AG09319 (cell line): ENCODE results near the gene CACNA2D4.
"Not testable (repeated sequence)": the region's sequence is repeated elsewhere in the genome, so short reads cannot be mapped to it uniquely, and the experiment has no call there.

Source experiments
- DNase-seq: peaks from one replicate; pipeline ENCODE4 v3.0.0-alpha.2; 2010; ENCODE audit warnings: low read depth; ENCODE audit errors: extremely low read depth
- TF ChIP-seq, protein P1 (sequence below): IDR thresholded peaks from 2 replicates; pipeline ENCODE4 v1.5.1; 2011; ENCODE audit warnings: low read depth, mild to moderate bottlenecking, inconsistent platforms, low read length, moderate library complexity

The CACNA2D4 gene

DNA sequence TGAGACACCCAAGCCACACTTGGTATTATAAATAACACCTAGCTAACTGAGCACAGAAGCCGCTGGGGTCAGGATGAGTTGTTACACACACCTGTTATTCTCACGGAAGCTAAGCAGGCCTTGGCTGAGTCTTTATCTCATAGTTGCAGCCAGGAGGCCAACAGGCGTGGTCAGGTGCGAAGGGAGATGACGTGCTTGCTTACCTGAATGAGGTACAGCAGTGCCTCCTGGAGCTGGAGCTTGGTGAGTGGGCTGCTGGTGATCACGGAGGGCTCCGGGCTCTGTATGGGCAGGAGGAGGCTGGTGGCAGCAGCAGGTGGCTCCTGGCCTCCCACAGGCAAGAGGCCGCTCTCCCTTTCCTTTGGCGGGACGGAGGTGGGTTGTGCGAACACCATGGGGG lies 30.4 kb upstream of the CACNA2D4 start:
- TF ChIP-seq, protein P1, sequence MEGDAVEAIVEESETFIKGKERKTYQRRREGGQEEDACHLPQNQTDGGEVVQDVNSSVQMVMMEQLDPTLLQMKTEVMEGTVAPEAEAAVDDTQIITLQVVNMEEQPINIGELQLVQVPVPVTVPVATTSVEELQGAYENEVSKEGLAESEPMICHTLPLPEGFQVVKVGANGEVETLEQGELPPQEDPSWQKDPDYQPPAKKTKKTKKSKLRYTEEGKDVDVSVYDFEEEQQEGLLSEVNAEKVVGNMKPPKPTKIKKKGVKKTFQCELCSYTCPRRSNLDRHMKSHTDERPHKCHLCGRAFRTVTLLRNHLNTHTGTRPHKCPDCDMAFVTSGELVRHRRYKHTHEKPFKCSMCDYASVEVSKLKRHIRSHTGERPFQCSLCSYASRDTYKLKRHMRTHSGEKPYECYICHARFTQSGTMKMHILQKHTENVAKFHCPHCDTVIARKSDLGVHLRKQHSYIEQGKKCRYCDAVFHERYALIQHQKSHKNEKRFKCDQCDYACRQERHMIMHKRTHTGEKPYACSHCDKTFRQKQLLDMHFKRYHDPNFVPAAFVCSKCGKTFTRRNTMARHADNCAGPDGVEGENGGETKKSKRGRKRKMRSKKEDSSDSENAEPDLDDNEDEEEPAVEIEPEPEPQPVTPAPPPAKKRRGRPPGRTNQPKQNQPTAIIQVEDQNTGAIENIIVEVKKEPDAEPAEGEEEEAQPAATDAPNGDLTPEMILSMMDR = no peak
- DNase-seq = no peak

DNA sequence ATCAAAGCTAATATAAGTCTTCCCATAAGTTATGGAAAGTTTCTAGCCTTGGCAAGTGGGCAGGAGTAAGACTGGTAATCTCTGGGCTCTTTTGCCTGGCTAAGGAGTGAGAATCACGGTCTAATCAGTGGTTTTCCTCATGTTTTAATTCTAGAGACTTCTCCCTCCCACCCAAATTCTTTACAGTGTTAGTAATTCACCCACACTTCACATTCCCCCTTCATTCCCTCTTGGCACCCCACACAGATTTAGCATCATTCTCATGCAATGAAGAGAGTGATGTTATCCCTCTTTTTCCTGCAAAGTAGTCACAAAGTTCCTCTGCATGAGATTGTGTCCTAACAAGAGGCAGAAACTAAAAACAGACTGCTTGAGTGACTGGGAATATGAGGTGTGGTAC lies 28.6 kb upstream of the CACNA2D4 start:
- DNase-seq = no peak
- TF ChIP-seq, protein P1 = no peak

DNA sequence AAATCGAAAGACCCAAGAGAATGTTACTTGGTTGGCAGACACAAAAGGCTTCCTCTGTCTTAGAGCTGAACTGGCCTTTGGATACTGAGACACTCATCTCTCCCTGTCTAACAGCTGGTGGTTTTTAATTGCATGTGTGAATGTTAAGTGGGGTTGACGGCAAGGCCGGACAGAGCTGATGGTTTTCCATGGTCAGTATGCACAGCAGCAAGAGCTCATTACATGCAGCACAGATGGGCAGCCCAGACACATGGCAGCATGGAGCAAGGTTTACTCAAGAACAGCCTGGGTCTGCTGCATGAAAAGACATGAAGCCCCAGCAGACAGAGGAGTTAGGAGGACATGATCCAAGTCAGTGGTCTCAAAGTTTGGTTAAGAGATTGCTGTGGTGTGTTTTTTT lies 27.8 kb upstream of the CACNA2D4 start:
- TF ChIP-seq, protein P1 = no peak
- no peak for DNase-seq

DNA sequence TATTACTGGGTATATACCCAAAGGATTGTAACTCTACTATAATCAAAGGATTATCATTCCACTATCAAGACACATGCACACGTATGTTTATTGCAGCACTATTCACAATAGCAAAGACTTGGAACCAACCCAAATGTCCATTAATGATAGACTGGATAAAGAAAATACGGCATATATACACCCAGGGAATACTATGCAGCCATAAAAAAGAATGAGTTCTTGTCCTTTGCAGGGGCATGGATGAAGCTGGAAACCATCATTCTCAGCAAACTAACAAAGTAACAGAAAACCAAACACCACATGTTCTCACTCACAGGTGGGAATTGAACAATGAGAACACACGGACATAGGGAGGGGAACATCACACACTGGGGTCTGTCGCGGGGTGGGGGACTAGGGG lies 27.1 kb upstream of the CACNA2D4 start:
- DNase-seq = not testable (repeated sequence)

DNA sequence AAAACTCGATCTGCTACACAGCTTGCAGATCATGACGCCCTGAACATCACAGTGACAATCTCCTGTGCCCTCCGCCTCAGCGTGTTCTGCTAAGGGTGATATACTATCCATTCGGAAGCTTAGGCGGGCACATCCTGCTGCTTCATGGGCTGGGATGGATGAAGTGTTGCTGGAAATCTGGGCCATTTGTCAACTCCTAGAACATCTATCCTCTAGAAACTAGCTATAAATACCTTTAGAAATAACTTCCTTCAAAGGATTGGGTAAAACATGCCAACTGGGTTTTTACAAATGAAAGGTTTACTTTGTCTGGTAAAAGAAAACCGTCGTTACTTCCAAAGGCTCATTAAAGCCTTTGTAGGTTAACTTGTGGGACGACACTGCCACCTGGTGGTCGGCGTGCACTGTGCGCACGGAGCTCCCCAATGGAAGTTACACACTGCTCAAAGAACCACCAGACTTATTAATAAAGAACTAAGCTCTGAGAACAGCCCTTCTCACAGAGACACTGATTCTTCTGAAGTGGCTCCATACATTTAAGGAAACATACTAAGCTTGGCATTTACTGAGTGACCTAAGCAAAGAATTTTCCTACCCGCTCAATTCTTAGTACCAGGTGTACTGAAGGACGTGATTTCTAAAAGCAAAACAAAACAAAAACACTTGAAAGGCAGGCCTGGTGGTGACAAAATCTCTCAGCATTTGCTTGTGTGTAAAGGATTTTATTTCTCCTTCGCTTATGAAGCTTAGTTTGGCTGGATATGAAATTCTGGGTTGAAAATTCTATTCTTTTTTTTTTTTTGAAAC lies 21.6 kb upstream of the CACNA2D4 start:
- peak; percentile 55 for DNase-seq

DNA sequence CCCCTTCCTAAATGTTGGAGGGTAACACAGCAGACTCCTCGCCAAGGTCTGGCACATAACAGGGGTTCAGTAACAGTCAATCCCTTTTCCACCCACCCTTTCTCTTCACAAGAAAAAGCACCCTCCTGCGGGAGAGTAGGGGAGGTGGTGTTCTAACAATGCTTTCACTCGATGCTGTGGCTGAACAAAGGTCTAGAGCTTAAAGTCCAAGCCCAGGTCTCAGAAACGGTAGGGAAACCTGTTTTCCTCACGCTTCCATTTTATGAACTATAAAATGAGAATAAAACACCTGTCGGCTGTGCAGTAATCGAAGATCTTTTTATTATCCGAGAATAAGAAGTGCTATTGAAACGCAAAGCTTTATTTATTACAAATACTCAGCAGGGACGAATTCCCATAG lies 20.9 kb upstream of the CACNA2D4 start:
- DNase-seq = no peak
- TF ChIP-seq, protein P1 = no peak

More for the DNA sequence above, 21.6 kb upstream of the CACNA2D4 start:
- TF ChIP-seq, protein P1 = peak; percentile 93

DNA sequence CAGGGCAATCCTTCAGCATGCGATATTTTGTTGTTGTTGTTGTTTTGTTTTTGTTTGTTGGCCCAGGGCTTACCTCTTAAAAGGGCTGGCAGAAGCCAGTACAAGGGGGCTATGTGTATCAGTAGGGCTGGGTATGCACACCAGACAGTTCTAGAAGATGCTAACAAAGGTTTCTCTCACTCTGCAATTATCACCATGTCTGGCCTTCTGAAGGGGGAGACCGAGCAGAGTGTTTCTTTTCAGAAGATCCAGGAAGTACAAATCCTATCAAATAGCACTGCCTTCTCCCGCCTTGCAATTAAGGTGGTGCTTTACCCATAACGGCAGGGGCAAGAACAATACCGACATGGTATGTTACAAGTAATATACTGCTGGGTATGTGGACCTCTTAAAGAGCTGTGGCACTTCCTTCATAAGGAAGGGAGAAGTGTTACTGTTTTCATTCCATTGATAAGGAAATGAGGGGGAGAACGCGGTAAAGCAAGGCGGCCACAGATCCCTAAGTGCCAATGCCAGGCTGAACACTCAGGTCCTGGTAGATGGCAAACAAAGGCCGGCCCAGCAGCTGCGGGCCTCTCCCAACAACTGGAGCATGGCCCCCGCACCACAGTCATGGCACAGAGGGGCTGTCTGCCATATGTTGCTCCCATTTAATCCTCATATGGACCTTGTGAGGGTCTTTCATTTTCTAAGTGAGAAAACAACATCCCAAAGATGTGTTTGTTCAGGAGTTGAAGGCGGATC lies 19.2 kb upstream of the CACNA2D4 start:
- DNase-seq = no peak
- TF ChIP-seq, protein P1 = no peak
